OCI-M2 (cell line): ENCODE measurements around the gene MTHFD1.

Experiments
- DNase-seq: peaks from one replicate; lab custom pipeline; 2025; ENCODE audit not compliant: unreplicated experiment; lab: John Stamatoyannopoulos, UW

MTHFD1 gene

GRCh38 chr14:64405295-64405694 lies 17.1 kb downstream of the MTHFD1 start:
- DNase-seq = no peak

DNA sequence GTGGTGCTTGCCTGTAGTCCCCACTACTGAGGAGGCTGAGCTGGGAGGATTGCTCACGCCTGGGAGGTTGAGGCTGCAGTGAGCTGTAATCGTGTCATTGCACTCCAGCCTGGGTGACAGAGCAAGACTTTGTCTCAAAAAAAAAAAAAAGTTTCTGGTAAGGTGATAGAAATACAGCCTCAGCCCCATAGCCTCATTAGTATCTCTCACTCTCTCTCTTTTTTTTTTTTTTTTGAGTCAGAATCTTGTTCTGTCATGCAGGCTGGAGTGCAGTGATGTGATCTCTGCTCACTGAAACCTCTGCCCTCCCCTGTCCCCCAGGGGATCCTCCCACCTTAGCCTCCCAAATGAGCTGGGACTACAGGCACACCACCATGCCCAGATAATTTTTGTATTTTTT lies 19.2 kb downstream of the MTHFD1 start:
- no peak for DNase-seq

- DNase-seq = no peak
Observed at GRCh38 chr14:64409126-64409920, 21.2 kb downstream of the MTHFD1 start.

GRCh38 chr14:64410084-64410774 lies 22.1 kb downstream of the MTHFD1 start:
- DNase-seq = no peak

DNA sequence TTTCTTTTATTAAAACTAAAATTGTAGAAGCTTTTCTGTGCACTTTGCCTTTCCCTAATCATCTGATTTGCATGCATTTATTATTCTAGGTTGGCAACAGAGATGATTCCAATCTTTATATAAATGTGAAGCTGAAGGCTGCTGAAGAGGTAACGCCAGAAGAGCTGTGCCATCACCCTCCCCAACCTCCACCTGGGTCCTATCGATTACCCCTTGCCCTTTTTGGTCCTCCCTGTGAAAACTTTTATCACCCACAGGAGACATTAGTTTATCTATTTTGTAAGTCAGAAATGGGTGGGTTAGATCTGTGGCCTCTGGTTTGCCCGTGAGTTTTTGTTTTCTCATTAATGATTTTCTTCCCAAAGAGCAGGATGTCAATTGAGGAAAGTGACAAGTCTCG lies 22.8 kb downstream of the MTHFD1 start:
- DNase-seq = no peak

DNA sequence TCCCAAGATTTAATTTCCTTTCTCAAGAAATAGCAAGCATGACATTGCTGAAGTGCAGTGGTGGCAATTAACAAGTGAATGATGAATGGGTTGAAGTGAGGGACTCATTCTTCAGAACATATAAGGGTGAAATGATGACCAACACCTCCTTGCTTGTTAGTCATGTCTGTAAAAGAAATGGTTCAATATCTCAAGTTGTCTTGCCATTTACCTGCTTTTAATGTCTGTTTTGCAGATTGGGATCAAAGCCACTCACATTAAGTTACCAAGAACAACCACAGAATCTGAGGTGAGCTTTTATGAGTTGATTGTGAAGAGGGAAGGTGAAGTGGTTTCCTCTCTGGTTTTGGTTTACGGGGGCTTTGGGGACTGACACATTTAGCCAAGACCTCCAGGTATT lies 24.1 kb downstream of the MTHFD1 start:
- no peak for DNase-seq

GRCh38 chr14:64416348-64416932 lies 28.3 kb downstream of the MTHFD1 start:
- DNase-seq = no peak

DNA sequence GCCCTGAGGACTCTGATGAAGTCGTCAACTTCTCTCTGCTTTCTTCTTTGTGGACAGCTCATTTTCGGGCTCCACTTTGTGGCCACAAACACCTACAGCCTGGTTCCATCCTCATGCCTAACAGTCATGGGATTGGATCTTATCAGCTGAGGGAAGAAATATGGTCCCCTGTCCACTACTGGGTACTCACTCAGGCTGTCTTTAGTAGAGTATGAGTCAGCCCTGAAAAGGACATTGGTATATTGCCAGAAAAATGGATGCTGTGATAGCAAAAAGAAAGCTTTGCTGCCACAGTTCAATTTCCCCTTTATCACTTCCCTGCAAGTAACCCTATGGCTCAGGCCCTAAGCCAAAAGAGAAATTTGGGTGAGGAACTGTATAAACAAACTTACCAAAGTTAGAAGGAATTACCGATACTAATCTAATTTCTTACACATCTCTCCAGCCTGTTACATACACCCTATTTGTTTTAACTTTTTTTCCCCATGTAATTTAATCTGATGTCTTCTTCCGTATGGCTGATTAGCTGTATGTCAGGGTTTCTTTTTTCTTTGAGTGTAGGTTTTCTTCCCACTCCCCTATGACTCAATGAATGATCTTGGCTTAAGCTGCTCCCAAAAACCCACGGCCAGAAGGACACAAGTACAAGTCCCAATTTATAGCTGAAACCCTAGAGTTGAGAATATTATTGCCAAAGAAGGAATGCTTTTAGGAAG lies 29.1 kb downstream of the MTHFD1 start:
- no peak for DNase-seq

GRCh38 chr14:64417771-64418125 lies 29.6 kb downstream of the MTHFD1 start:
- DNase-seq = no peak

- no peak for DNase-seq
Observed at GRCh38 chr14:64419003-64419402, 30.9 kb downstream of the MTHFD1 start.

- no peak for DNase-seq
Observed at GRCh38 chr14:64421166-64421565, 33.0 kb downstream of the MTHFD1 start.

DNA sequence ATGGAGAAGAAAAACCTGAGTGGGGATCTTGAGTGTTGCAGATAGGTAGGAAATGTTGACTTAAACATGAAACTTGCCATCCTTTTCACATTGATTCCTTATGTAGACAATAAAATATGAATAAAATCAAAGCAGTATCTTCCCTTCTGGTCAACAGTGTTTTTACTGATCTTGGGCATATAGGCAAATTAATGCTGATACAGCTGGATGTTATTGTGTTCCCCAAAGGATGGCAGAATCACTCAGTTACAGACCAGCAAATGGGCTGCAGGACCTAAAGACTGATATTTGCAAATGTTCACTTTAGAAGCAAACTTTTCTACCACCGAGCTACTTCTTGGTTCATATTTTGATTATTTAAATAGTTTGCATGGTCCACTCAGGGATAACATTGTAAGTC lies 33.9 kb downstream of the MTHFD1 start:
- no peak for DNase-seq

GRCh38 chr14:64422756-64423155 lies 34.6 kb downstream of the MTHFD1 start:
- DNase-seq = no peak

DNA sequence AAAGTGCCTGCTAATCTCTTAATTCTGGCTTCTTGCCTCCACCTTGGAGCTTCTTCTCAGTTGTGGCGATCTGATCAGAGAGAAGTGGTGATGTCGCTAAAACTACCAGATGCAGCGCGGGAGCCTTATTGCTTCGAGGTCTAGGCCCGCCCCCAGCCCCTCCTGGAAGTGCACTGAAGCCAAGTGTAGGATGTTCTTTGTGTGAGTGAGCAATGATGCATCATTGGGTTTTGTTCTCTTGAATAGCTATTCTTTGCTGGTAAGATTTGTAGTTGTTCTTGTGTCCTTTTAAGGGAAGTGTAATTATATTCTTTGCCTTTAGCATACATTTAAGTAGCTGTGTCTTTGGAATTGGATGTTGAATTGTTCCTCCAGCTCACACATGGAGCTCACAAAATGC lies 35.8 kb downstream of the MTHFD1 start:
- no peak for DNase-seq

- DNase-seq = no peak
Observed at GRCh38 chr14:64434528-64434927, 46.4 kb downstream of the MTHFD1 start.

DNA sequence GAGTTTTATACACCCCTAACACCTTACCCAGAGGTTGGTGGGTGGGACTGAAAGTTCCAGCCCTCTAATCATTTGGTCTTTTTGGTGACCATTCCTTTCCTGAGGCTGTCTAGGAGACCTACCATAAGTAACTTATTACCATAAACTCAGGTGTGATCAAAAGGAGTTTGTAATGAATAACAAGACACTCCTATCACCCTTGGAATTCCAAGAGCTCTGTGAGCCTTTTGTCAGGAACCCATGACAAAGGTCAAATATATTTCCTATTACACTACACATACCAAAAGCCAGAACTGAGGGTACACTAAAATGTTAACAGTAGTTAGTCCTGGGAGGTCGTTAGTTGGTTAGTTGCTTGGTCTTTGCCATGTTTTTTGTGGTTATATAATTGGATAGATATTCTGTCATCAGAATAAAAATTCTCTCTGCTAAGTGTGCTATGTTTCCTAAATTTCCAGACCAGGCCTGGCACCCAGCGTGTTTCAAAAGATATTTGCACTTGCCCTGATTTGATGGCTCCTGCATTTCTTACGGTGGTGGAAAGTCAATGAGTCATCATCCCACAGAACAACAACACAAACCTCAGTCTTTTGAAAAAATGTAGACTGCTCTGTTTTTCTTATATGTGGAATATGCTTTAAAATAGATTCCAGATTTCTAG lies 50.2 kb downstream of the MTHFD1 start:
- DNase-seq = no peak

GRCh38 chr14:64439141-64439540 lies 51.0 kb downstream of the MTHFD1 start:
- no peak for DNase-seq

DNA sequence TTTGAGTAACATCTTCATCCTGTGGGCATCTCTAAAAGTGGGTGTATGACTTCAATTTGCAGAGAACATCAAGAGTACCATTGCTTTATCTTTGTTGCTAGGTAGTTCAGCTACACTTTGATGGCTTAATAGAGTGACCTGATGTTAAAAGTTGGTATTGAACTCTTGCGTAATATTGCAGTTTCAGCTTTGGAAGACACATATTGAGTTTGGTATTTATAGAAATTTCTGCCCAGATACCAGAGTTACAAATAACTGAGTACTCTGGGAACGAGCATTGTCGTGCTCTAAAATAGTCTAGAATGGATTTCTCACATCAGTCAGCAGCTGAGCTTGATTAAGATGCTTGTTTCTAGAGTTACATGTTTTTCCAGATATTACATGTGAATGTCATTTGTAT lies 52.3 kb downstream of the MTHFD1 start:
- no peak for DNase-seq

DNA sequence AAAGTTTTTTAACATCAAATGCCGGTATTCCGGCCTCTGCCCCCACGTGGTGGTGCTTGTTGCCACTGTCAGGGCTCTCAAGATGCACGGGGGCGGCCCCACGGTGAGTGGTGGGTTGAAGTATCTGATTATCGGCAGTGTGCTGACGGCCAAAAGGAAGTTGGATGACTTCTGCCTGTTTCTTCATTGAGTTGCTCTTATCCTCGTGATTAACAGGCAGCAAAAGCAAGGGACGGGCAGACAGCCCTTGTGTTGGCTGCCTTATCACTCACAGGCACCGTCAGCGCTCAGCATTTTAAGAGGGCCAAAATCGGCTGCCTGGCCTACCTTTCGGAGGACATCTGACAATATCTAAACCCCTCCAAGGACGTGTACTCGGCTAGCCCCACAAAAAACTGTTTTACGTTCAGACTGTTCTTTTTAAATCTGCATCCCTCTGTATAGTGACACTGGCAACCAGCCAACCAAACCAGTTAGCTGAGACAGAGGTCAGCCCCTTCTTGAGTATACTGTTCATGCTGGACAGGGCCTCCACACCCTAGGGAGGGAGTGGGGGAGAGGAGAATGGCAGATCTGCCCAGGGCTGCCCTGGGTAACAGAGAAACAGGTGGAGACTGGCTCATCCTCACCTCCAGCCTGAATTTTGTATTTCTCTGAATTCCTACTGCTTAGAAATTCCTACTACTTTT lies 54.3 kb downstream of the MTHFD1 start:
- DNase-seq = peak; percentile 80

DNA sequence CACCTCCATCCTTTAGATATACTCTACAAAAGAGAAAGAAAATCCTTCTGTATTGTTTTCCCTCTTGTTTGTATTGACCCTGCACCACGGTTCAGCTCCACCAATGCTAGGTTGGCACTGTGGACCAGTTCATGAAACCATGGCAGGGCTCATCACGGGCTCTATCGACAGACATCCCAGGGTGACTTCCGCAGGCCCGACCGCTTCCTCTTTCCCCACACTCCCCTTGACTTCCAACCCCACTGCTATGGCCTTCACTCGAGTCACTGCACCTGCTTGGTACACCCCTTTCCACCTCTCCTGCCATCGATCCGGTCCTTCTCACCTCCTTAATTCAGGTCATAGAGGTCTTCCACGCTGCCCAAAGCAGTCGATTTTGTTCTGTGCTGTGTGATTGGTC lies 56.0 kb downstream of the MTHFD1 start:
- no peak for DNase-seq
